H9 (cell line): ENCODE data around the gene ILF3. TPM values are rescaled to one million over a fixed set of nuclear protein-coding genes. Genes with fewer than 3 reads are reported as not detected.

ENCODE experiments used
- DNase-seq: peaks from one replicate; pipeline ENCODE4 v3.0.0-alpha.2; 2017
- H2AFZ ChIP-seq: one replicate; pipeline ENCODE4 v1.6.1; 2013; ENCODE audit warnings: mild to moderate bottlenecking, low read length, control low read depth, moderate library complexity
- H2AK5ac ChIP-seq: 2 replicates; pipeline ENCODE4 v1.6.1; 2013; ENCODE audit warnings: low read length, control low read depth, mixed read lengths; ENCODE audit not compliant: insufficient read length
- H2BK120ac ChIP-seq: one replicate; pipeline ENCODE4 v1.6.1; 2013; ENCODE audit warnings: low read depth, mild to moderate bottlenecking, low read length, control low read depth, inconsistent platforms; ENCODE audit not compliant: poor library complexity, severe bottlenecking
- H2BK12ac ChIP-seq: 2 replicates; pipeline ENCODE4 v1.6.1; 2013; ENCODE audit warnings: low read length, control low read depth, mixed read lengths, low read depth; ENCODE audit not compliant: insufficient read length
- H2BK15ac ChIP-seq: 2 replicates; pipeline ENCODE4 v1.6.1; 2013; ENCODE audit warnings: low read depth, low read length, control low read depth
- H2BK20ac ChIP-seq: one replicate; pipeline ENCODE4 v1.6.1; 2013; ENCODE audit warnings: low read depth, mild to moderate bottlenecking, low read length, control low read depth, inconsistent platforms; ENCODE audit not compliant: poor library complexity, severe bottlenecking
- H2BK5ac ChIP-seq: 2 replicates; pipeline ENCODE4 v1.6.1; 2013; ENCODE audit warnings: low read length, control low read depth, mixed read lengths; ENCODE audit not compliant: insufficient read length
- H3K14ac ChIP-seq: 2 replicates; pipeline ENCODE4 v1.6.1; 2013; ENCODE audit warnings: low read length, control low read depth; ENCODE audit not compliant: insufficient read depth
- H3K18ac ChIP-seq: 2 replicates; pipeline ENCODE4 v1.6.1; 2013; ENCODE audit warnings: low read depth, mild to moderate bottlenecking, mixed read lengths, low read length, control low read depth; ENCODE audit not compliant: insufficient read length
- H3K23ac ChIP-seq: 2 replicates; pipeline ENCODE4 v1.6.1; 2013; ENCODE audit warnings: low read length, control low read depth, mixed read lengths, low read depth; ENCODE audit not compliant: insufficient read length
- H3K23me2 ChIP-seq: 2 replicates; pipeline ENCODE4 v1.6.1; 2013; ENCODE audit warnings: low read depth, mild to moderate bottlenecking, mixed read lengths, low read length, control low read depth; ENCODE audit not compliant: insufficient read length, poor library complexity, severe bottlenecking
- H3K27ac ChIP-seq: 2 replicates; pipeline ENCODE4 v1.5.1; 2013; ENCODE audit warnings: low read length, control low read depth, mixed read lengths, low read depth; ENCODE audit not compliant: insufficient read length
- H3K27me3 ChIP-seq: 2 replicates; pipeline ENCODE4 v1.6.1; 2013; ENCODE audit warnings: low read length, control low read depth, inconsistent platforms; ENCODE audit not compliant: insufficient read depth
- H3K4ac ChIP-seq: 2 replicates; pipeline ENCODE4 v1.6.1; 2013; ENCODE audit warnings: low read depth, mild to moderate bottlenecking, control low read depth, inconsistent platforms, low read length, moderate library complexity
- H3K4me1 ChIP-seq: 2 replicates; pipeline ENCODE4 v1.6.1; 2013; ENCODE audit warnings: low read length, control low read depth, inconsistent platforms; ENCODE audit not compliant: insufficient read depth
- H3K4me2 ChIP-seq: 2 replicates; pipeline ENCODE4 v1.6.1; 2013; ENCODE audit warnings: low read length, control low read depth, mixed read lengths; ENCODE audit not compliant: insufficient read length, insufficient read depth
- H3K56ac ChIP-seq: 2 replicates; pipeline ENCODE4 v1.6.1; 2013; ENCODE audit warnings: low read depth, mild to moderate bottlenecking, mixed read lengths, low read length, control low read depth; ENCODE audit not compliant: insufficient read length
- H3K79me1 ChIP-seq: 2 replicates; pipeline ENCODE4 v1.6.1; 2013; ENCODE audit warnings: low read depth, mild to moderate bottlenecking, moderate library complexity, low read length, control low read depth, inconsistent platforms; ENCODE audit not compliant: insufficient read depth, poor library complexity, severe bottlenecking
- H3K79me2 ChIP-seq: 2 replicates; pipeline ENCODE4 v1.6.1; 2013; ENCODE audit warnings: low read length, control low read depth, inconsistent platforms; ENCODE audit not compliant: insufficient read depth
- H3K9ac ChIP-seq: 2 replicates; pipeline ENCODE4 v1.6.1; 2013; ENCODE audit warnings: low read length, control low read depth, mixed read lengths; ENCODE audit not compliant: insufficient read length; ENCODE audit errors: extremely low read depth
- H3K9me3 ChIP-seq: one replicate; pipeline ENCODE4 v1.6.1; 2013; ENCODE audit warnings: low read depth, low read length, inconsistent platforms; ENCODE audit not compliant: control insufficient read depth
- H3T11ph ChIP-seq: one replicate; pipeline ENCODE4 v1.6.1; 2013; ENCODE audit warnings: mild to moderate bottlenecking, low read length, control low read depth, inconsistent platforms
- H4K20me1 ChIP-seq: one replicate; pipeline ENCODE4 v1.6.1; 2013; ENCODE audit not compliant: control insufficient read depth, insufficient read length, insufficient read depth
- H4K5ac ChIP-seq: 2 replicates; pipeline ENCODE4 v1.6.1; 2013; ENCODE audit warnings: low read depth, mild to moderate bottlenecking, mixed read lengths, low read length, control low read depth; ENCODE audit not compliant: insufficient read length
- H4K8ac ChIP-seq: replicated peaks from 2 replicates; pipeline ENCODE4 v1.6.1; 2013; ENCODE audit warnings: low read length, control low read depth, mixed read lengths, low read depth; ENCODE audit not compliant: insufficient read length
- H4K91ac ChIP-seq: 2 replicates; pipeline ENCODE4 v1.6.1; 2013; ENCODE audit warnings: low read depth, mild to moderate bottlenecking, moderate library complexity, mixed read lengths, low read length, control low read depth; ENCODE audit not compliant: insufficient read length
- H3K27ac Mint-ChIP-seq, 3 experiments: 2 replicates in 2 of 3; 3 replicates in 1 of 3; pipeline ENCODE4 v1.8.0; 2020 to 2021; ENCODE audit warnings: mixed read lengths in 3 of 3, mild to moderate bottlenecking in 1 of 3, moderate library complexity in 1 of 3
- H3K27me3 Mint-ChIP-seq: 2 replicates; pipeline ENCODE4 v1.8.0; 2021; ENCODE audit warnings: low read depth, mild to moderate bottlenecking, moderate library complexity, mixed read lengths
- H3K36me3 Mint-ChIP-seq, 3 experiments: 2 replicates in 2 of 3; 3 replicates in 1 of 3; pipeline ENCODE4 v1.8.0; 2020 to 2021; ENCODE audit warnings: low read depth in 3 of 3, mixed read lengths in 3 of 3; ENCODE audit not compliant: insufficient read depth in 1 of 3
- H3K4me1 Mint-ChIP-seq, 2 experiments: 2 replicates each; pipeline ENCODE4 v1.8.0; 2020; ENCODE audit warnings: mixed read lengths in 2 of 2
- H3K4me3 Mint-ChIP-seq, 2 experiments: 2 replicates in 1 of 2; 3 replicates in 1 of 2; pipeline ENCODE4 v1.8.0; 2020 to 2021; ENCODE audit warnings: mild to moderate bottlenecking in 2 of 2, mixed read lengths in 2 of 2, moderate library complexity in 1 of 2
- H3K9me3 Mint-ChIP-seq, 2 experiments: 2 replicates in 1 of 2; 3 replicates in 1 of 2; pipeline ENCODE4 v1.8.0; 2020; ENCODE audit warnings: mild to moderate bottlenecking in 2 of 2, mixed read lengths in 2 of 2, moderate library complexity in 1 of 2
- CTCF ChIP-seq: fragments of 200-600 bp; sonication (generic); conservative IDR thresholded peaks from 3 replicates; pipeline ENCODE4 v1.8.0; 2021; ENCODE audit warnings: antibody characterized with exemption, mild to moderate bottlenecking
- WGBS: extraction: QIAGEN DNeasy Blood & Tissue Kit; methylation state at CpG from one replicate; pipeline ENCODE4 v1.1.7; 2013; ENCODE audit warnings: missing lambda C conversion rate, low lambda C conversion rate, mixed read lengths; ENCODE audit not compliant: insufficient read length; ENCODE audit errors: extremely low coverage; 5-methylcytosine and 5-hydroxymethylcytosine counted together
- total RNA-seq: library from RNA; stranded (reverse); gene quantifications from 2 replicates; pipeline ENCODE4 v1.2.1, GENCODE V29; 2021

ILF3 gene
- total RNA-seq, 1 experiment from 2014 or later, result 841 TPM

- Histone ChIP-seq H3K23me2 (no peaks in the 10 kb centered on the region), H3K27me3 (no peaks in the 10 kb centered on the region), H3K18ac (no peak overlapping the region), H3K9me3 (no peaks in the 10 kb centered on the region), H2AFZ (no peak overlapping the region), H3K56ac (no peak overlapping the region), H3K27ac (no peak overlapping the region), H3K9ac (no peak overlapping the region), H3K23ac (no peak overlapping the region), H4K5ac (no peak overlapping the region), H2BK20ac (no peak overlapping the region), H3K4ac (no peak overlapping the region), H3K14ac (no peak overlapping the region), H2BK12ac (no peak overlapping the region), H3T11ph (no peak overlapping the region), H3K79me1 (no peaks in the 10 kb centered on the region), H2BK120ac (no peak overlapping the region), H2BK15ac (no peak overlapping the region), H3K4me1 (no peaks in the 10 kb centered on the region), H3K4me2 (no peak overlapping the region), H2AK5ac (no peak overlapping the region), H4K91ac (no peak overlapping the region), H4K20me1 (no peaks in the 10 kb centered on the region), H2BK5ac (no peak overlapping the region), H4K8ac (no peak overlapping the region), H3K79me2 (no peaks in the 10 kb centered on the region)
- no peaks in the 10 kb centered on the region for H3K27me3 Mint-ChIP-seq
- H3K9me3 Mint-ChIP-seq, result no peaks in the 10 kb centered on the region
- H3K4me1 Mint-ChIP-seq, result peaks cover 7 to 8% of the 10 kb centered on the region in 2 experiments
- no peak overlapping the region for H3K4me3 Mint-ChIP-seq
- DNase-seq, result no peak
- no CpG with 5 or more reads among the region's 14 CpGs for WGBS
- no peak for TF ChIP-seq CTCF
- H3K36me3 Mint-ChIP-seq, result peaks cover 41 to 77% (median 70%) of the 10 kb centered on the region in 3 experiments; a peak in 6 of 7 replicates
- peak overlapping the region in 1 of 3 experiments; percentile 80; a peak in 1 of 7 replicates for H3K27ac Mint-ChIP-seq
Observed at GRCh38 chr19:10631874-10632273, 22.3 kb upstream of the ILF3 start.
